HepG2 (cell line): ENCODE data around the gene SIRT1. TPM values are rescaled to one million over a fixed set of nuclear protein-coding genes. Genes with fewer than 3 reads are reported as not detected.

Experiments
- ATAC-seq: fragments of 200-7000 bp; cut with Tn5 transposase; 3 replicates; pipeline ENCODE4 v1.9.1; 2020; ENCODE audit warnings: mild to moderate bottlenecking, moderate library complexity
- BruUV-seq: library from RNA; stranded (reverse); fragments of 400-500 nt; replicated peaks from 2 replicates; lab custom pipeline; 2021; lab: Mats Ljungman, UMichigan
- CTCF ChIA-PET: fragments of 300-600 bp; formaldehyde crosslinking; extraction: SDS; loops from one replicate; lab custom pipeline; 2021; ENCODE audit warnings: low total read pairs, inconsistent platforms, low intra/inter-chr PET ratio; lab: Yijun Ruan, JAX
- POLR2A ChIA-PET: fragments of 350-600 bp; sonication (Branson Sonifier 250); formaldehyde crosslinking; loops from one replicate; lab custom pipeline; 2020; ENCODE audit warnings: antibody characterized with exemption, inconsistent platforms; lab: Yijun Ruan, JAX
- DNase-seq: peaks from one replicate; pipeline ENCODE4 v3.0.0-alpha.2; 2015; ENCODE audit warnings: low spot score
- FAIRE-seq: peaks from 3 replicates; lab custom pipeline; 2011; peaks lifted over from hg19 to GRCh38; lab: Jason Lieb, UNC
- H2AFZ ChIP-seq: one replicate; pipeline ENCODE4 v1.6.1; 2011; ENCODE audit warnings: low read length, inconsistent platforms
- H3K27ac ChIP-seq: fragments of 300-600 bp; 3 replicates; pipeline ENCODE4 v1.8.0; 2011; ENCODE audit warnings: mixed run types, mild to moderate bottlenecking, mixed read lengths, low read length, inconsistent platforms; ENCODE audit not compliant: insufficient read depth; ENCODE audit errors: extremely low read length
- H3K27me3 ChIP-seq, 2 experiments: fragments of 200-600 bp in 1 of 2; 2 replicates in 1 of 2; 3 replicates in 1 of 2; pipeline versions ENCODE4 v1.6.0 to v1.8.0; 2011; ENCODE audit warnings: low read length in 2 of 2, mild to moderate bottlenecking in 2 of 2, moderate library complexity in 2 of 2, inconsistent platforms in 1 of 2; ENCODE audit not compliant: insufficient read depth in 2 of 2, control insufficient read depth in 1 of 2
- H3K36me3 ChIP-seq, 2 experiments: fragments of 200-600 bp in 1 of 2; replicated peaks in 1 of 2; 2 replicates in 1 of 2; 3 replicates in 1 of 2; pipeline versions ENCODE4 v1.5.1 to v1.8.0; 2011; ENCODE audit warnings: low read length in 2 of 2, inconsistent platforms in 1 of 2; ENCODE audit not compliant: insufficient read depth in 2 of 2, control insufficient read depth in 1 of 2
- H3K4me1 ChIP-seq: 2 replicates; pipeline ENCODE4 v1.5.1; 2012; ENCODE audit warnings: low read length, inconsistent platforms; ENCODE audit not compliant: insufficient read depth
- H3K4me2 ChIP-seq: 2 replicates; pipeline ENCODE4 v1.6.0; 2011; ENCODE audit warnings: low read depth, low read length, inconsistent platforms
- H3K4me3 ChIP-seq, 3 experiments: fragments of 200-600 bp in 1 of 3; sonication (generic), shearing (Covaris generic) in 1 of 3; replicated peaks in 1 of 3; 2 replicates each; pipeline ENCODE4 v1.5.1; 2011 to 2016; ENCODE audit warnings: low read length in 3 of 3, inconsistent platforms in 2 of 3, low read depth in 2 of 3, mild to moderate bottlenecking in 2 of 3, control low read depth in 1 of 3, mixed read lengths in 1 of 3; ENCODE audit not compliant: insufficient read depth in 1 of 3
- H3K79me2 ChIP-seq: one replicate; pipeline ENCODE4 v1.6.1; 2011; ENCODE audit warnings: low read length, inconsistent platforms; ENCODE audit not compliant: insufficient read depth
- H3K9ac ChIP-seq: 2 replicates; pipeline ENCODE4 v1.6.0; 2011; ENCODE audit warnings: mild to moderate bottlenecking, low read depth, low read length, inconsistent platforms; ENCODE audit not compliant: insufficient read depth
- H3K9me3 ChIP-seq: 2 replicates; pipeline ENCODE4 v1.5.1; 2012; ENCODE audit warnings: mild to moderate bottlenecking, low read length
- H4K20me1 ChIP-seq: 2 replicates; pipeline ENCODE4 v1.6.0; 2011; ENCODE audit warnings: inconsistent platforms, mild to moderate bottlenecking, low read length, moderate library complexity; ENCODE audit not compliant: insufficient read depth
- FOXK1 ChIP-seq: sonication (generic); formaldehyde crosslinking; IDR thresholded peaks from 2 replicates; pipeline ENCODE4 v1.4.0; 2020; ENCODE audit warnings: low read depth, missing genetic modification reagents, borderline replicate concordance
- KLF15 ChIP-seq: sonication (generic); formaldehyde crosslinking; IDR thresholded peaks from 2 replicates; pipeline ENCODE4 v1.8.1; 2023; ENCODE audit warnings: borderline replicate concordance, mild to moderate bottlenecking, inconsistent platforms, missing genetic modification reagents, mixed read lengths
- MTF2 ChIP-seq: sonication (generic); formaldehyde crosslinking; IDR thresholded peaks from 2 replicates; pipeline ENCODE4 v1.5.0; 2020; ENCODE audit warnings: missing genetic modification reagents, borderline replicate concordance
- MZF1 ChIP-seq: sonication (generic); formaldehyde crosslinking; IDR thresholded peaks from 2 replicates; pipeline ENCODE4 v1.8.1; 2023; ENCODE audit warnings: mild to moderate bottlenecking, missing genetic modification reagents, borderline replicate concordance
- TCF7L2 ChIP-seq: IDR thresholded peaks from 2 replicates; pipeline ENCODE4 v1.6.1; 2011; ENCODE audit warnings: mild to moderate bottlenecking, low read depth, low read length, moderate library complexity
- ZNF180 ChIP-seq: sonication (generic); formaldehyde crosslinking; IDR thresholded peaks from 2 replicates; pipeline ENCODE4 v1.4.0; 2020; ENCODE audit warnings: low read depth, missing genetic modification reagents, borderline replicate concordance
- ZNF564 ChIP-seq: sonication (generic); formaldehyde crosslinking; IDR thresholded peaks from 2 replicates; pipeline ENCODE4 v1.8.1; 2023; ENCODE audit warnings: mild to moderate bottlenecking, missing genetic modification reagents
- ZNF605 ChIP-seq: sonication (generic); formaldehyde crosslinking; IDR thresholded peaks from 2 replicates; pipeline ENCODE4 v1.8.0; 2022; ENCODE audit warnings: mild to moderate bottlenecking, missing genetic modification reagents
- ZNF776 ChIP-seq: sonication (generic); formaldehyde crosslinking; IDR thresholded peaks from 2 replicates; pipeline ENCODE4 v1.4.0; 2020; ENCODE audit warnings: mild to moderate bottlenecking, missing genetic modification reagents
- WGBS: methylation state at CpG from one replicate; pipeline ENCODE4 v1.1.6; 2017; ENCODE audit warnings: low lambda C conversion rate; 5-methylcytosine and 5-hydroxymethylcytosine counted together
- in situ Hi-C: cut with HindIII; loops from 2 replicates; pipeline ENCODE4 v1.10.0; 2017; ENCODE audit warnings: low pct_unique_long_range_greater_than_20kb; ENCODE audit not compliant: extremely low pct_ligation_motif_present
- intact Hi-C: fragments of 100-400 bp; cut with micrococcal nuclease; formaldehyde crosslinking; loops from one replicate; pipeline ENCODE4 v1.10.0; 2022; ENCODE audit not compliant: unreplicated experiment
- polyA plus RNA-seq, 8 experiments: library from polyadenylated mRNA; depleted of rRNA in 3 of 8; stranded (reverse) in 7 of 8; unstranded in 1 of 8; fragments of >200 nt; fragmentation: Illumina TruSeq in 4 of 8; extraction: Trizol in 4 of 8; gene quantifications; 2 replicates each; pipeline versions ENCODE4 v1.2.1 to v1.2.3, GENCODE V29; 2011 to 2016; ENCODE audit warnings: low read depth in 4 of 8, missing spikeins in 1 of 8, mixed read lengths in 1 of 8; ENCODE audit not compliant: insufficient read depth in 1 of 8
- total RNA-seq, 5 experiments: library from RNA; depleted of rRNA; stranded (reverse); fragments of >200 nt; fragmentation: Illumina TruSeq; extraction: Trizol; gene quantifications; 2 replicates each; pipeline ENCODE4 v1.2.3, GENCODE V29; 2016; ENCODE audit warnings: low read depth in 1 of 5
- TF ChIP-seq, protein P1 (sequence below): sonication (generic); formaldehyde crosslinking; IDR thresholded peaks from 2 replicates; pipeline ENCODE4 v1.4.0; 2020; ENCODE audit warnings: missing genetic modification reagents
- TF ChIP-seq, protein P2 (sequence below): sonication (generic); formaldehyde crosslinking; IDR thresholded peaks from 2 replicates; pipeline ENCODE4 v1.4.0; 2020; ENCODE audit warnings: missing genetic modification reagents
- TF ChIP-seq, protein P3 (sequence below): sonication (generic); formaldehyde crosslinking; IDR thresholded peaks from 2 replicates; pipeline ENCODE4 v1.4.0; 2020; ENCODE audit warnings: mild to moderate bottlenecking, missing genetic modification reagents

Gene SIRT1
- total and polyA plus RNA-seq, 2 of the 13 experiments (the other 11 are each of a cell fraction or from before 2014, with no cell fraction given) = 9.4 to 10.2 TPM

DNA sequence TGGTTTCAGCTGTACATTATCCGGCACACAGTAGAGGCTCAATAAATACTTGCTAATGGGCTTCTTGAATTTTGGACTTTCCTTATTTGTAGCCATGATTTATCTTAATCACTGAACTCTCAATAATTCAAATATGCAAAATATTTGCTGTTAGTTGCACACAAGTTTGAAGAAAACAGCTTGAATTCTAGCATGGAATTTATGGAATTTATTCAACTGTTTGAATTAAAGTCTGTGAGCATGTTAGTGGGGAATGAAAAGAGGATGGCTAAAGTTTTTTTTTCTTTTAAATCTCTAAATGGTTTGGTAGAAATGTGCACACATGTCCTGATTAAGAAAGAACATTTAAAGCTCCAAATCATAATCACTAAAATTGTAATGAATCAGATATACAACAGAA is 42.5 kb downstream of the SIRT1 start:
- DNase-seq = no peak
- H3K4me1 ChIP-seq = no peaks in the 10 kb centered on the region
- no TSS peak for BruUV-seq
- intact Hi-C loops = no loop called here
- TF ChIP-seq, protein P1, sequence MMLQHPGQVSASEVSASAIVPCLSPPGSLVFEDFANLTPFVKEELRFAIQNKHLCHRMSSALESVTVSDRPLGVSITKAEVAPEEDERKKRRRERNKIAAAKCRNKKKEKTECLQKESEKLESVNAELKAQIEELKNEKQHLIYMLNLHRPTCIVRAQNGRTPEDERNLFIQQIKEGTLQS (CRISPR knock-in tag) = no peak
- no peak for TF ChIP-seq ZNF564
- TF ChIP-seq ZNF605 (CRISPR knock-in tag) = no peak
- no peak for TF ChIP-seq MZF1 (CRISPR knock-in tag)
- TF ChIP-seq KLF15 (CRISPR knock-in tag) = no peak
- no peak for TF ChIP-seq ZNF776 (CRISPR knock-in tag)
- TF ChIP-seq ZNF180 (CRISPR knock-in tag) = no peak
- TF ChIP-seq, protein P2, sequence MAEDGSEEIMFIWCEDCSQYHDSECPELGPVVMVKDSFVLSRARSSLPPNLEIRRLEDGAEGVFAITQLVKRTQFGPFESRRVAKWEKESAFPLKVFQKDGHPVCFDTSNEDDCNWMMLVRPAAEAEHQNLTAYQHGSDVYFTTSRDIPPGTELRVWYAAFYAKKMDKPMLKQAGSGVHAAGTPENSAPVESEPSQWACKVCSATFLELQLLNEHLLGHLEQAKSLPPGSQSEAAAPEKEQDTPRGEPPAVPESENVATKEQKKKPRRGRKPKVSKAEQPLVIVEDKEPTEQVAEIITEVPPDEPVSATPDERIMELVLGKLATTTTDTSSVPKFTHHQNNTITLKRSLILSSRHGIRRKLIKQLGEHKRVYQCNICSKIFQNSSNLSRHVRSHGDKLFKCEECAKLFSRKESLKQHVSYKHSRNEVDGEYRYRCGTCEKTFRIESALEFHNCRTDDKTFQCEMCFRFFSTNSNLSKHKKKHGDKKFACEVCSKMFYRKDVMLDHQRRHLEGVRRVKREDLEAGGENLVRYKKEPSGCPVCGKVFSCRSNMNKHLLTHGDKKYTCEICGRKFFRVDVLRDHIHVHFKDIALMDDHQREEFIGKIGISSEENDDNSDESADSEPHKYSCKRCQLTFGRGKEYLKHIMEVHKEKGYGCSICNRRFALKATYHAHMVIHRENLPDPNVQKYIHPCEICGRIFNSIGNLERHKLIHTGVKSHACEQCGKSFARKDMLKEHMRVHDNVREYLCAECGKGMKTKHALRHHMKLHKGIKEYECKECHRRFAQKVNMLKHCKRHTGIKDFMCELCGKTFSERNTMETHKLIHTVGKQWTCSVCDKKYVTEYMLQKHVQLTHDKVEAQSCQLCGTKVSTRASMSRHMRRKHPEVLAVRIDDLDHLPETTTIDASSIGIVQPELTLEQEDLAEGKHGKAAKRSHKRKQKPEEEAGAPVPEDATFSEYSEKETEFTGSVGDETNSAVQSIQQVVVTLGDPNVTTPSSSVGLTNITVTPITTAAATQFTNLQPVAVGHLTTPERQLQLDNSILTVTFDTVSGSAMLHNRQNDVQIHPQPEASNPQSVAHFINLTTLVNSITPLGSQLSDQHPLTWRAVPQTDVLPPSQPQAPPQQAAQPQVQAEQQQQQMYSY (CRISPR knock-in tag) = no peak
- TF ChIP-seq, protein P3, sequence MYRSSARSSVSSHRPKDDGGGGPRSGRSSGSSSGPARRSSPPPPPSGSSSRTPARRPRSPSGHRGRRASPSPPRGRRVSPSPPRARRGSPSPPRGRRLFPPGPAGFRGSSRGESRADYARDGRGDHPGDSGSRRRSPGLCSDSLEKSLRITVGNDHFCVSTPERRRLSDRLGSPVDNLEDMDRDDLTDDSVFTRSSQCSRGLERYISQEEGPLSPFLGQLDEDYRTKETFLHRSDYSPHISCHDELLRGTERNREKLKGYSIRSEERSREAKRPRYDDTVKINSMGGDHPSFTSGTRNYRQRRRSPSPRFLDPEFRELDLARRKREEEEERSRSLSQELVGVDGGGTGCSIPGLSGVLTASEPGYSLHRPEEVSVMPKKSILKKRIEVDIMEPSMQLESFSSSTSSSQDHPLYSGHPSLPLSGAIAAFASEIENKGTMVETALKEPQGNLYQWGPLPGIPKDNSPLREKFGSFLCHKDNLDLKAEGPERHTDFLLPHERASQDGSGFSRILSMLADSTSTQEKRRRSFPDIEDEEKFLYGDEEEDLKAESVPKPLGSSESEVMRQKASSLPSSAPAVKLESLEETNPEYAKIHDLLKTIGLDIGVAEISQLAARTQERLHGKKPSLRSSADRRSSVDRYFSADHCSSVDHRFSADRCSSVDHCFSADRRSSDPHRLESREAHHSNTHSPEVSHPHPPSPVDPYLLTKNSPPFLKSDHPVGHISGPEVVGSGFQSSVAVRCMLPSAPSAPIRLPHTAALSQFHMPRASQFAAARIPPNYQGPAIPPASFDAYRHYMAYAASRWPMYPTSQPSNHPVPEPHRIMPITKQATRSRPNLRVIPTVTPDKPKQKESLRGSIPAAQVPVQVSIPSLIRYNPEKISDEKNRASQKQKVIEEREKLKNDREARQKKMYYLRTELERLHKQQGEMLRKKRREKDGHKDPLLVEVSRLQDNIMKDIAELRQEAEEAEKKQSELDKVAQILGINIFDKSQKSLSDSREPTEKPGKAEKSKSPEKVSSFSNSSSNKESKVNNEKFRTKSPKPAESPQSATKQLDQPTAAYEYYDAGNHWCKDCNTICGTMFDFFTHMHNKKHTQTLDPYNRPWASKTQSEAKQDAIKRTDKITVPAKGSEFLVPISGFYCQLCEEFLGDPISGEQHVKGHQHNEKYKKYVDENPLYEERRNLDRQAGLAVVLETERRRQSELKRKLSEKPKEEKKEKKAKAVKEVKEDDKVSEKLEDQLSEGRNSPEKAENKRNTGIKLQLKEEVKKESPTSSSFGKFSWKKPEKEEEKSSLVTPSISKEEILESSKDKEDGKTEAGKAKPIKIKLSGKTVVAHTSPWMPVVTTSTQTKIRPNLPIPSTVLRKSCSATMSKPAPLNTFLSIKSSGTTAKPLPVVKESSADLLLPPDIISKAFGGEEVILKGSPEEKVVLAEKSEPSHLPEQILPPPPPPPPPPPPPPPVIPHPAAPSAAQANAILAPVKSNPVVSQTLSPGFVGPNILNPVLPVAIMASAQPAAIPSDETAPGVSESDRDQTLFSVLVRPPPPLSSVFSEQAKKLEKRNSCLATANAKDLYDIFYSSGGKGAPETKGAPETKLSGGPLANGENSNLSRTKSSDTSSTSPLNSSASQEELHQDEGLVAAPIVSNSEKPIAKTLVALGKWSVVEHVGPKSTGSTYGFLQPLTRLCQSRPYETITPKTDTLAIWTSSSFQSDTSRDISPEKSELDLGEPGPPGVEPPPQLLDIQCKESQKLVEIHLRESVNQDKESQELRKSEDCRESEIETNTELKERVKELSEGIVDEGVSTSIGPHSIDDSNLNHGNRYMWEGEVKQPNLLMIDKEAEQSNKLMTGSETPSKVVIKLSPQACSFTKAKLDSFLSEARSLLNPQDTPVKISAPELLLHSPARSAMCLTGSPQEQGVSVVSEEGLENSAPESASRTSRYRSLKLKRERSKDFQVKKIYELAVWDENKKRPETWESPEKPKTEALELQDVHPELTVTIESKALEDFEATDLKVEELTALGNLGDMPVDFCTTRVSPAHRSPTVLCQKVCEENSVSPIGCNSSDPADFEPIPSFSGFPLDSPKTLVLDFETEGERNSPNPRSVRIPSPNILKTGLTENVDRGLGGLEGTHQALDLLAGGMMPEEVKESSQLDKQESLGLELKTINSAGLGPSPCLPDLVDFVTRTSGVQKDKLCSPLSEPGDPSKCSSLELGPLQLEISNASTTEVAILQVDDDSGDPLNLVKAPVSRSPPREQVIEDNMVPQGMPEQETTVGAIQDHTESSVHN (CRISPR knock-in tag) = no peak
- TF ChIP-seq MTF2 (CRISPR knock-in tag) = no peak
- no peak for TF ChIP-seq TCF7L2
- no peak for TF ChIP-seq FOXK1 (CRISPR knock-in tag)
- no peaks in the 10 kb centered on the region for H3K27me3 ChIP-seq
- FAIRE-seq = no peak
- no peak overlapping the region for H3K4me3 ChIP-seq
- WGBS = 96% methylated on average over 1 of the region's 1 CpG
- ChIA-PET POLR2A (no interaction called here), CTCF (no interaction called here)
- in situ Hi-C loops = no loop called here
- H3K9me3 ChIP-seq = no peaks in the 10 kb centered on the region
- H4K20me1 ChIP-seq = no peaks in the 10 kb centered on the region
- no peak overlapping the region for H3K27ac ChIP-seq
- no peak overlapping the region for H3K9ac ChIP-seq
- H2AFZ ChIP-seq = no peak overlapping the region
- no peaks in the 10 kb centered on the region for H3K79me2 ChIP-seq
- no peak for ATAC-seq
- H3K4me2 ChIP-seq = no peak overlapping the region
- peaks cover 2 to 8% of the 10 kb centered on the region in 2 experiments; a peak in 2 of 5 replicates for H3K36me3 ChIP-seq
